T-helper 1 cell (primary cell): ENCODE measurements around the gene LHFPL4.

Experiments used
- DNase-seq, 5 donors: peaks; one replicate each; pipeline ENCODE4 v3.0.0-alpha.2; 2012 to 2020

LHFPL4 gene

DNA sequence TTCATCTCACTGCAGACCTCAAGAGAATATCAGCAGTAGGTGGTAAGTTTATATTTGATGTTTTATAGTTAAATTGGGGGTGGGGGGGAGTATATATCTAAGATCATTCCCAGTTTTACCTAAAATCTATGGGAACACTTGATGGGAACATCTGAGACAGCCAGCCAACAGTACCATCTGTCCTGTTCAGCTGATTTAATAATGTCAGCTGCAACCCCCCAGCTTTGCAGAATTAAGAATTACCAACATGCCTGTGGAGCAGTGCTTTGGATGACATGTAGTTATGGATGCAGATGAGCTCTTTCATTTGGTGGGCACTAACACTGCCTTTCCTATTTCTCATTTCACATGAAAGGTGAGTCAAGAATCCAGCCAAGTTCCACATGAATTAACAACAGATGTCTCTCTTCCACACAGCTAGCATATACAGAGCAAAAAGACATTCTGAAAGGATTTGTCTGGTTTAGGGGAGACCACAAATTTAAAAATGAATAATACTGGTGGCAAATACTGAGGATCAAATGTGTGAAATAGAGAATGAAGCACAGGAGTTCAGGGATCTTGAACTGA lies 80.0 kb downstream of the LHFPL4 start:
- no peak for DNase-seq

GRCh38 chr3:9469986-9470385 lies 83.6 kb downstream of the LHFPL4 start:
- DNase-seq: no peak

GRCh38 chr3:9468460-9468859 lies 85.2 kb downstream of the LHFPL4 start:
- DNase-seq: no peak

DNA sequence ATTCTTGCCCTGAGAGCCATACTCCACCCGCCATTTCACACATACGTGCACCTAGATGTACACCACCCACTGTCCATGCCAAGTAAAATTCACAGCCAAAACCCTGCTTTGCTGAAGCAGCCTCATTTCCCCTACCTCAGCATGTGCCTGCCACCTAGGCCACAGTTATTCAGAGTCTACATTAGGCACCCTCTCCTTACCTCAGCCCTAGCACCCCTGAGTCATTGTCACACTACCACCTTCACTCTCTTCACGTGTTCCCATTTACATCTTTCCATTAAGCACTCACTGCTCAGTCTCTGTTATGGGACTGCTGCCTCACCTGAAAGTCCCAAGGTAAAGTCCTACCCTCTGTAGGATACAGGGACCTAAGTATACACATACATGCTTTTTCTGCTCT lies 86.2 kb downstream of the LHFPL4 start:
- no peak for DNase-seq

GRCh38 chr3:9455596-9456131 lies 98.0 kb downstream of the LHFPL4 start:
- no peak for DNase-seq

DNA sequence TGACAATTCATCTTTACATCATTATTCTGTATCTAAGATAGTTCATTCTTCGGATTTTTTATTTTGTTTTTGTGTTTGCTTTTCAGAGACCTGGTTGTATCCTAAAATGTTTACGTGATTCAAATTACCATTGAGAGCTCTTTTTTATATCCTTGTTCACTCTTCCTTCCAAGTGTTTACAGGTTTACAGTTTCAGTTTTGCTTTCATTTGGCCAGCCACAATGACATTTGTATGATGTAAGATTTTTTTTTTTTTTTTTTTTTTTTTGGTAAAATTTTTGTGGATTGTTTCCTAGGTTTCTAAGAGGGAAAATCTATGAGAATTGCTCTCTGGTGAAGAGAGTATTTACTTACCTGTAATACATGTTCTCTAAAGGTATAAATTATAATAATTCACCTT lies 101.2 kb downstream of the LHFPL4 start:
- DNase-seq: peak in 1 of 5 donors; percentile 62

- DNase-seq: no peak
Observed at GRCh38 chr3:9450991-9451390, 102.6 kb downstream of the LHFPL4 start.

- no peak for DNase-seq
Observed at GRCh38 chr3:9450126-9450525, 103.5 kb downstream of the LHFPL4 start.

- no peak for DNase-seq
Observed at GRCh38 chr3:9448643-9449042, 105.0 kb downstream of the LHFPL4 start.
